OCI-LY3 (cell line): Measurements from ENCODE around the gene ARHGAP18.

Source experiments
- CTCF ChIP-seq: fragments of 200-600, 300-600 bp; sonication (generic); IDR thresholded peaks from 2 replicates; pipeline ENCODE4 v1.5.1; 2014; ENCODE audit warnings: antibody characterized with exemption, low read length, low read depth
- EZH2phosphoT487 ChIP-seq: fragments of 200-600 bp; shearing (Covaris generic); IDR thresholded peaks from 2 replicates; pipeline ENCODE4 v1.6.1; 2018; ENCODE audit warnings: antibody characterized with exemption, mixed run types, low read depth

- no peak for TF ChIP-seq CTCF
- no peak for TF ChIP-seq EZH2phosphoT487
Measured at GRCh38 chr6:129692467-129692866, 17.5 kb downstream of the ARHGAP18 start.
